ENCODE results near the gene NDUFS6.
A peak's percentile ranks its signal among the peaks of the same experiment; 100 is the strongest.
"Not testable (repeated sequence)": the region's sequence is repeated elsewhere in the genome, so short reads cannot be mapped to it uniquely, and the experiment has no call there.

NDUFS6 gene

GRCh38 chr5:1798589-1798988 lies 2.6 kb upstream of the NDUFS6 start:
- DNase-seq (ENCODE audit: low spot score) = not testable (repeated sequence)

GRCh38 chr5:1799110-1799601 lies 2.1 kb upstream of the NDUFS6 start:
- no peak for DNase-seq (ENCODE audit: low spot score)

GRCh38 chr5:1799602-1800471 lies 1.4 kb upstream of the NDUFS6 start, which contains the start of gene MRPL36:
TSS of gene MRPL36 (minus strand) at chr5:1799837. CDS start at chr5:1798935, 902 bp downstream.
- DNase-seq (ENCODE audit: low spot score) = peak; percentile 88

GRCh38 chr5:1800472-1801221 lies 560 bp upstream of the NDUFS6 start:
- peak; percentile 74 for DNase-seq (ENCODE audit: low spot score)

GRCh38 chr5:1801967-1802295 lies 724 bp downstream of the NDUFS6 start:
- DNase-seq (ENCODE audit: low spot score) = peak; percentile 35

- DNase-seq (ENCODE audit: low spot score) = no peak
These were observed 2.0 kb downstream of the NDUFS6 start for GRCh38 chr5:1803192-1803591.

- no peak for DNase-seq (ENCODE audit: low spot score)
These were observed 2.9 kb downstream of the NDUFS6 start for GRCh38 chr5:1804001-1804690.

GRCh38 chr5:1805326-1805725 lies 4.1 kb downstream of the NDUFS6 start:
- DNase-seq (ENCODE audit: low spot score) = no peak

- DNase-seq (ENCODE audit: low spot score) = no peak
These were observed 4.5 kb downstream of the NDUFS6 start for GRCh38 chr5:1805736-1806135.

- no peak for DNase-seq (ENCODE audit: low spot score)
These were observed 5.0 kb downstream of the NDUFS6 start for GRCh38 chr5:1806199-1806598.

- DNase-seq (ENCODE audit: low spot score) = no peak
These were observed 5.8 kb downstream of the NDUFS6 start for GRCh38 chr5:1806974-1807373.

- no peak for DNase-seq (ENCODE audit: low spot score)
These were observed 6.4 kb downstream of the NDUFS6 start for GRCh38 chr5:1807451-1808185.

- no peak for DNase-seq (ENCODE audit: low spot score)
These were observed 7.2 kb downstream of the NDUFS6 start for GRCh38 chr5:1808439-1808838.

- DNase-seq (ENCODE audit: low spot score) = no peak
These were observed 8.3 kb downstream of the NDUFS6 start for GRCh38 chr5:1809416-1810035.

- DNase-seq (ENCODE audit: low spot score) = no peak
These were observed 9.4 kb downstream of the NDUFS6 start for GRCh38 chr5:1810581-1811101.

GRCh38 chr5:1814183-1815020 lies 13.2 kb downstream of the NDUFS6 start:
- no peak for DNase-seq (ENCODE audit: low spot score)

- DNase-seq (ENCODE audit: low spot score) = no peak
These were observed 14.0 kb downstream of the NDUFS6 start for GRCh38 chr5:1815071-1815786.

- no peak for DNase-seq (ENCODE audit: low spot score)
These were observed 14.7 kb downstream of the NDUFS6 start for GRCh38 chr5:1815881-1816292.

- not testable (repeated sequence) for DNase-seq (ENCODE audit: low spot score)
These were observed 15.4 kb downstream of the NDUFS6 start for GRCh38 chr5:1816495-1817089.
